Measurements from ENCODE around the gene COG5. TPM values are rescaled to one million over a fixed set of nuclear protein-coding genes. Genes with fewer than 3 reads are reported as not detected.

The COG5 gene
- total RNA-seq, 2 donors from 2014 or later: 50.1 to 102 TPM

DNA sequence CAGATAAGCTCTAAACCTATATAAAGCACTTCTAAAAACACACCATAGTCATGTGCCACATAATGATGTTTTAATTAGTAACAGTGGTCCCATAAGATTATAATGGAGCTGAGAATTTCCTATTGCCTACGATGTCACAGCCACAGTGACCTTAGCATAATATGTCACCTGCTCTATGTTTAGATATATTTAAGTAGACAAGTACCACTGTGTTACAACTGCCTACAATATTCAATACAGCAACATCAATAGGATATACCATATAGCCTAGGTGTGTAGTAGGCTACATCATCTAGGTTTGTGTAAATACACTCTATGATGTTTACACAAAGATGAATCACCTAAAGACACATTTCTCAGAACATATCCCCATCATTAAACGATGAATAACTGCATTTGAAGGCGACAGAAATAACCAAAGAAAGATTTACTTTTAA lies 69.4 kb downstream of the COG5 start:
- intact Hi-C loops (cut with DNase I): no loop called here
- Histone ChIP-seq H3K27me3 (no peaks in the 10 kb centered on the region), H3K27ac (no peak overlapping the region), H3K36me3 (replicated peaks in 1 of 2; ENCODE audit: insufficient read depth in 1 of 2, low read depth in 2 of 2) (no peaks in the 10 kb centered on the region), H3K4me1 (peaks cover 5% of the 10 kb centered on the region), H3K4me3 (no peak overlapping the region), H3K9me3 (no peaks in the 10 kb centered on the region)
- TF ChIP-seq, protein P1, sequence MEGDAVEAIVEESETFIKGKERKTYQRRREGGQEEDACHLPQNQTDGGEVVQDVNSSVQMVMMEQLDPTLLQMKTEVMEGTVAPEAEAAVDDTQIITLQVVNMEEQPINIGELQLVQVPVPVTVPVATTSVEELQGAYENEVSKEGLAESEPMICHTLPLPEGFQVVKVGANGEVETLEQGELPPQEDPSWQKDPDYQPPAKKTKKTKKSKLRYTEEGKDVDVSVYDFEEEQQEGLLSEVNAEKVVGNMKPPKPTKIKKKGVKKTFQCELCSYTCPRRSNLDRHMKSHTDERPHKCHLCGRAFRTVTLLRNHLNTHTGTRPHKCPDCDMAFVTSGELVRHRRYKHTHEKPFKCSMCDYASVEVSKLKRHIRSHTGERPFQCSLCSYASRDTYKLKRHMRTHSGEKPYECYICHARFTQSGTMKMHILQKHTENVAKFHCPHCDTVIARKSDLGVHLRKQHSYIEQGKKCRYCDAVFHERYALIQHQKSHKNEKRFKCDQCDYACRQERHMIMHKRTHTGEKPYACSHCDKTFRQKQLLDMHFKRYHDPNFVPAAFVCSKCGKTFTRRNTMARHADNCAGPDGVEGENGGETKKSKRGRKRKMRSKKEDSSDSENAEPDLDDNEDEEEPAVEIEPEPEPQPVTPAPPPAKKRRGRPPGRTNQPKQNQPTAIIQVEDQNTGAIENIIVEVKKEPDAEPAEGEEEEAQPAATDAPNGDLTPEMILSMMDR (IDR thresholded peaks at IDR 0.05): no peak
- TF ChIP-seq POLR2A (IDR thresholded peaks at IDR 0.05): no peak
- no peak for ATAC-seq
- DNase-seq: no peak
- 72 to 82% methylated on average over 3 of the region's 3 CpGs for WGBS, 2 donors

DNA sequence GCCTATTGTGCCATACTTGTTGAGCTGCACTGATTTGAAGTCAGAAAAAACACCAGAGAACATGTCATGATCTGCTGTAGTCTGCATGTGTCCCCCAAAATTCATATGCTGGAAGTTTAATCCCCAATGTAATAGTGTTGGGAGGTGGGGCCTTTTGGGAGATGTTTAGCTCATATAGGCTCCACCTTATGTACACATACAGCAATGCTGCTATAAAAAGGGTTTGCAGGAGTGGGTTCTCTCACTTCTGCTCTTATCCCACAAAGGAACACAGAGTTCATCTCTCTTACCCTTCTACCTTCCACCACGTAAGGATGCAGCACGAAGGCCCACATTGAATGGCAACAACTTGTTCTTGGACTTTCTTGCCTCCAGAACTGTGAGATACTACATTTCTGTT lies 70.8 kb downstream of the COG5 start:
- Histone ChIP-seq H3K36me3 (replicated peaks in 1 of 2; ENCODE audit: insufficient read depth in 1 of 2, low read depth in 2 of 2) (no peaks in the 10 kb centered on the region), H3K4me3 (no peak overlapping the region), H3K27ac (no peak overlapping the region), H3K27me3 (no peaks in the 10 kb centered on the region), H3K9me3 (no peaks in the 10 kb centered on the region), H3K4me1 (peaks cover 5% of the 10 kb centered on the region)
- intact Hi-C loops (cut with DNase I): no loop called here
- 100% methylated on average over 2 of the region's 2 CpGs for WGBS, 2 donors
- ATAC-seq: no peak
- DNase-seq: no peak
- TF ChIP-seq, protein P1 (IDR thresholded peaks at IDR 0.05): no peak
- TF ChIP-seq POLR2A (IDR thresholded peaks at IDR 0.05): no peak

DNA sequence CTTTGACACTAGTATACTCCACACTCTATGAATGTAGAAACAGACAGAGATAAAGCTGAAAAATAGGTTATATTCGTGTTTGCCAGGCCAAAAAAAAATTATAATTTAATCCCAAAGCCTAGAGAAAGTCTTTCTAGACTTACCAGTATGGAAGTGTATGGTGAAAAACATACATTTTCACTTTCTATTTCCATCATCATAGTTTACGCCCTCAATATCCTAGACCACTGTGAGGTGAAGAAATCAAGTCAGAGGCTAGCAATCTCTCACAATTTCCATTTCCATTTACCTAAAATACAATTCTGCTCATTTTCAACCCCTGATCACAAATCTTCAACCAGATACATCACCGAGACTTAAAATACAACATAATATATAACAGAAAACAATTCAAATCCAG lies 77.7 kb downstream of the COG5 start:
- no peaks in the 10 kb centered on the region for H3K27me3 ChIP-seq
- no peak for ATAC-seq
- no peaks in the 10 kb centered on the region for H3K36me3 ChIP-seq (replicated peaks in 1 of 2; ENCODE audit: insufficient read depth in 1 of 2, low read depth in 2 of 2)
- H3K4me1 ChIP-seq: peaks cover 6% of the 10 kb centered on the region
- no peaks in the 10 kb centered on the region for H3K9me3 ChIP-seq
- WGBS, 2 donors: 73 to 85% methylated on average over 3 of the region's 3 CpGs
- intact Hi-C loops (cut with DNase I): no loop called here
- H3K4me3 ChIP-seq: no peak overlapping the region
- no peak overlapping the region for H3K27ac ChIP-seq
- TF ChIP-seq, protein P1 (IDR thresholded peaks at IDR 0.05): no peak
- TF ChIP-seq POLR2A (IDR thresholded peaks at IDR 0.05): no peak
- no peak for DNase-seq

DNA sequence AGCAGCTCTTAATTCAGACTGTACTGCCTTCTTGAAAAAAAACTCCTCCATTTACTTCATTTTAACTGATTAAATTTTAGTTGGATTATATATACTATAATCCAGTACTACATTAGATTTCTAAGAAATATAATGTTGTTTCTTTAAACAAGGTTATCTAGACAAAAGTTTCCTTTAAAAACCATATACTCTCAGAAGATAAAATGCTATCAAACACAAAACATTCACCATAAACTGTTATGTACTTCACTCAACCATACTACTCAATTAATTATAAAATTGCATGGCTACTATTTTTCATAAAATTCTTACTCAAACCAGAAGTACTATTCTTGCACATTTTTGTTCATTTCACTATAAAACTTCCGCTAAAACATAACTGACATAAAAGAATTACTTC lies 81.1 kb downstream of the COG5 start:
- DNase-seq: no peak
- no peaks in the 10 kb centered on the region for H3K36me3 ChIP-seq (replicated peaks in 1 of 2; ENCODE audit: insufficient read depth in 1 of 2, low read depth in 2 of 2)
- 96 to 97% methylated on average over 1 of the region's 1 CpG for WGBS, 2 donors

DNA sequence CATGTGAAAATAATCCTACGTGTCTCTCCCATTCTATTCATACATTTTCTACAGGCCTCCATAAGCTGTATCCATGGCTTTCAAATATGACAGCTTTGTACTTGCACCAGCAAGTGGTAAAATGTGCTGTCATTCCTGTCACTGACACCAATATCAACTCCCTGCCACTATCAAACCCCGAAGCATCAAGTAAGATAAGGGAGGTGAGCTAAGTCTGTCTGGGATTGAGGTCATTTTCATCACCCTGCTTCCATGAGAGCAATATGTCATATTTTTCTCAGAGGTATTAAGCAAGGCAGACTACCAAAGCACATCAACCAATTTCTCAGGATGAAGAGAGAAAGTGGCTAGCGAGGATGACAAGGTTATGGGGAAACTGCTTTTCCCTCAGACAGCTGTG lies 82.8 kb downstream of the COG5 start:
- no peak for DNase-seq
- TF ChIP-seq, protein P1 (IDR thresholded peaks at IDR 0.05): no peak
- no peak for TF ChIP-seq POLR2A (IDR thresholded peaks at IDR 0.05)
- intact Hi-C loops (cut with DNase I): no loop called here
- Histone ChIP-seq H3K36me3 (replicated peaks in 1 of 2; ENCODE audit: insufficient read depth in 1 of 2, low read depth in 2 of 2) (no peaks in the 10 kb centered on the region), H3K27ac (no peak overlapping the region), H3K27me3 (no peaks in the 10 kb centered on the region), H3K4me3 (no peak overlapping the region), H3K4me1 (peaks cover 6% of the 10 kb centered on the region), H3K9me3 (no peaks in the 10 kb centered on the region)
- 86 to 95% methylated on average over 3 of the region's 3 CpGs for WGBS, 2 donors
- ATAC-seq: no peak

More for the DNA sequence above, 81.1 kb downstream of the COG5 start:
- intact Hi-C loops (cut with DNase I): no loop called here
- Histone ChIP-seq H3K27me3 (no peaks in the 10 kb centered on the region), H3K27ac (no peak overlapping the region), H3K4me1 (peaks cover 6% of the 10 kb centered on the region), H3K9me3 (no peaks in the 10 kb centered on the region), H3K4me3 (no peak overlapping the region)
- TF ChIP-seq, protein P1 (IDR thresholded peaks at IDR 0.05): no peak
- TF ChIP-seq POLR2A (IDR thresholded peaks at IDR 0.05): no peak
- no peak for ATAC-seq
